GM12874 (cell line): ENCODE data around the gene SLC25A38.

Experiments used
- CTCF ChIP-seq: IDR thresholded peaks from 2 replicates; pipeline ENCODE4 v1.5.1; 2011; ENCODE audit warnings: low read depth, mild to moderate bottlenecking, control low read depth, low read length, moderate library complexity; ENCODE audit not compliant: insufficient read depth

SLC25A38 gene

GRCh38 chr3:39388741-39389248 is 5.6 kb downstream of the SLC25A38 start:
- no peak for TF ChIP-seq CTCF

- no peak for TF ChIP-seq CTCF
These were observed 7.0 kb downstream of the SLC25A38 start for GRCh38 chr3:39390181-39390580.

GRCh38 chr3:39396690-39397089 is 13.5 kb downstream of the SLC25A38 start:
- no peak for TF ChIP-seq CTCF

GRCh38 chr3:39398700-39399099 is 15.5 kb downstream of the SLC25A38 start:
- TF ChIP-seq CTCF = no peak

- no peak for TF ChIP-seq CTCF
These were observed 18.8 kb downstream of the SLC25A38 start for GRCh38 chr3:39401983-39402382.

DNA sequence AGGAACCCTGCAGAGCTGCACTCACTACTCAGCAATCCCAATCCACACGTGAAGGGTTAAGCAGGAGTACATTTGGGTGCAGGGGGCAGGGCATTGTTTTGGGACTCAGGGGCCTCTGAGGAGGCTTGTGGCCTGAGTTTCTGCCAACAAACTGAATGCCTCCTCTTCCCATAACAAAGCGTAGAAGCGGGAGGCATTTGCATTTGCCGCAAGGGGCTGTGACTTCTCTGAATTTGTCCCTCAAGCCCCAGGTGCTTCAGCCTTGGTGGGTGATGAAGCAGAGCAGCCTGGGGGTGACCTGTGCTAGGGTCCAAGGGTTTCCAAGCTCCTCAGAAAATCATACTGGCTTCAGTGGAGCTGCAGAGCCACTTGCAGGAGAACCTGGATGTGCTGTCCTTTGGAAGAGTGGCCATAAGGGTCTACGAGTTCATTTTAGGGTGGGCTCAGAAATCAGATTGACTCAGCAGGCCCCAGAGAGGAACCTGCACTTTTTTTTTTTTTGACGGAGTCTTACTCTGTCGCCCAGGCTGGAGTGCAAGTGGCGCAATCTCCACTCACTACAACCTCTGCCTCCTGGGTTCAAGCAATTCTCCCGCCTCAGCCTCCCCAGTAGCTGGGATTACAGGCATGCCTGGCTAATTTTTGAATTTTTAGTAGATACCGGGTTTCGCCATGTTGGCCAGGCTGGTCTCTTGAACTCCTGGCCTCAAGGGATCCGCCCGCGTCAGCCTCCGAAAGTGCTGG is 21.9 kb downstream of the SLC25A38 start:
- no peak for TF ChIP-seq CTCF

DNA sequence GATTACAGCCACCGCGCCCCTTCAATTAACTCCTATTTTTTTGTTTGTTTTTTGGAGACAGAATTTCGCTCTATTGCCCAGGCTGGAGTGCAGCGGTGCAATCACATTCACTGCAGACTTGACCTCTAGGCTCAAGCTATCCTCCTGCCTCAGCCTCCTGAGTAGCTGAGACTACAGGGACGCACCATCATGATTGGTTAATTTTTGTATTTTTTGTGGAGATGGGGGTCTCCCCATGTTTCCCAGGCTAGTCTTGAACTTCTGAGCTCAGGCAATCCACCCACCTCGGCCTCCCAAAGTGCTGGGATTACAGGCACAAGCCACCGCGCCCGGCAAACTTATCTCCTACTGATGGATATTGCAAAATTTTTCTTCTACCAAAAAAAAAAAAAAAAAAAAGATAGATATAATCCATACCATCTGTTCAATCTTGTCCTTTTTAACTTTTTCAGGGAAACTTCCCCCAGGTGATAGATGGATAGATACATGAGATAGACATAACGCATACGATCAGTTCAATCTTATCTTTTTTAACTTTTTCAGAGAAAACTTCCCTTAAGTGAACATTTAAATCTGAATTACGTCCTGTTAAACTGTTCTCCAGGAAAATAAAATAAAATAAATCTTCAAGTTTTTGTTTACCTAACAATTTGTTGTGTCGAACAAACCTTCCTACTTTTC is 22.7 kb downstream of the SLC25A38 start:
- no peak for TF ChIP-seq CTCF
